KBM-7 (cell line): ENCODE results near the gene HPGDS.
"Not testable (repeated sequence)": the region's sequence is repeated elsewhere in the genome, so short reads cannot be mapped to it uniquely, and the experiment has no call there.

Experiments used
- DNase-seq: peaks from one replicate; pipeline ENCODE4 v3.0.0-alpha.2; 2015
- in situ Hi-C: fragments of 300-500 bp; cut with MboI; formaldehyde crosslinking; loops from 2 replicates; pipeline ENCODE4 v1.14.3; 2020; ENCODE audit warnings: low sequenced_read_pairs, low pct_unique_long_range_greater_than_20kb, mixed read lengths

Gene HPGDS

DNA sequence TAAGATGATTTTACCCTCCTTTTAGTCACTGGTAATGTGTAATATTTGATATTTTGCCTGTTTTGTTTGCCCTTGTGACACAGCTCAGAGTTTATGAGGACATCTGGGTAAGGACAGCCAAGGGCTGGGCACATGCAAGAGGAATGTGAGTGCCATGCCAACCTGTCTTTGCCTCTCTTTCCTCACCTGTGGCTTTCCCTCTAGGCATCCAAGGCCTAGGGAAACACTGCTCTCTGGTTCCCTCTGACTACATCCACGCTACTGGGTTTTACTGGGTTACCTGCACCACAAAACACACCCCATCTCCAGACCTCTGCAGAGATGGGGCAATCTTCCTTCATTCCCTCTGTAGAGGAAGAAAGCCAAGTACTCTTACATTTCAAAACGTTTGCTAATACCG, 7.7 kb downstream of the HPGDS start:
- no peak for DNase-seq
- in situ Hi-C loops: no loop called here

DNA sequence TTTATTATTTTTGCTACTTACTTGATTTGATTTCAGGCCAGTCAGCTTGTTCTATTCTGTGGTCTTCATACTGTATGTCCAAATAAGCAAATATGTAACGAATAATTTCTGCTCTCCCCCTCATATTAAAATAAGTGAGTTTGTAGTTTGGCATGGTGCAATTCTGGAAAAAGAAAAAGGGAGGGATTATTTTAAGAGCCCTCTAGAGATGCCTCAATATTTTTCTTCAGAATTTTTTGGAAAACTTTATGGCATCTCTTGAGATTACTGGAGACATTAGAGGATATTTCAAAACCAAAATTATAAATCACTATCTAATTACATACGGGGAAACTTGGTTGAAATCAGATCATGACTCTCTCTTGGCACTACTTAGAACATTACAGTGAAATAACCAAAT, 8.2 kb downstream of the HPGDS start:
- in situ Hi-C loops: no loop called here
- no peak for DNase-seq

DNA sequence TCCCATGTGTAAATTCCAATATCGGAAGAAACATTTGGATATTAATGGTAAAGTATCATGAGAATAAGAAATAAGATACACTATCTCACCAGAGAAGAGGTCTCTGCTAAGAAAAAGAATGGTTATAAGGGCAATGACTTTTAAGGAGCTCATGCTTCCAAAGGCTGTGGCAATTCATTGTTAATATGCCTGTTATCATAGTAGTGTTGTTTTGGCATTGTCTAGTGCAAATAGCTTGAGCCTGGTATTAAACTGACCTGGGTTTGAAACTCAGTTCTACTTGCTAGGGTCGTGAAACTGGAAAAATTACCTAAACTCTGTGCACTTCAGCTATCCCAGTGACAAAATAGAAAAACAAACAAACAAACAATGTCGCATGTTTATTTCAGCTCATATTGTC, 8.8 kb downstream of the HPGDS start:
- in situ Hi-C loops: no loop called here
- DNase-seq: no peak

DNA sequence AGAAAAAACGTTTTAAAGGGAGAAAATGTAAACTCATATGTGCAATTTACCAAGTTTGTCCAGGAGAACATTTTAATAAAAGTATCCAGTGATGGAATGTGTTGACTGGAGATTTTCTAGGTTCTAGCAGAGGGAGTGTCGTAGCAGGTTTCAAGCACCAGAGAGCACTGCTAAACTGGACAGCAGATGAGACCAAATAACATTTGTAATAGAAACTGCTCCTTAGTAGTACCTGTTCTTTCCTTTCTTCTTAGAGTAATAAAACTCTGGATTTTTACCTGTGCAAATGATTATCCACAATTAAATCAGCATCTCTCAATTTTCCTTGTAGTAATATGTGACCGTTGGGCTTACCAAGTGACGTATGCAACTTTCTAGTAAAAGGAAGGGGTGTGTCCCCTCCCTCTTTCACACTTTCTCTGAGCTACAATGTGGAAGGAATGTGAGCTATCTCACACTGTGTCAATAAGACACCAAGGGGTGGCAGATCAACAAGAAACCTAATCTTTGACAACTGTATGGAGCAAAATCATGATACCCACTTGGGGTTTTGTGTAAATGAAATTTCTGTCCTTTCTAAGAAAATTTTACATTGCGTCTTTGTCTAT, 9.5 kb downstream of the HPGDS start:
- in situ Hi-C loops: no loop called here
- no peak for DNase-seq

DNA sequence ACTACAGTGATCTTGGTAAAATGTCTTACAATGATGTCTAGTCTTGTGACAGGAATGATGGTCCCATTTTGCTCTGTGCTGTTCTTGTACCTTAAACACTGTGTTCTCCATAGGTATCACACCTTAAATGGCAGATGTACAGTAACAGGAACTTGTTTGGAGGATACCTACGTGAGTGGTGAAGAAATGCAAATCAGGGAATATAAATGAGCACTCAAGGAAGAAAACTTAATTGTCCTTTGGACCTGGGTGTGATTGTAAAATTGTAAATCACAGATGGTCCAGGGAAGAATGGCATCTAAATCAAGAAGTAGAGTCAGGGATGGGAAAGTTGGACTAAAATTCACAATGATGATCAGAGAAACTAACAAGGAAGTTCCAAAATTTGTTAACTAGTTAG, 12.7 kb downstream of the HPGDS start:
- in situ Hi-C loops: no loop called here
- no peak for DNase-seq

DNA sequence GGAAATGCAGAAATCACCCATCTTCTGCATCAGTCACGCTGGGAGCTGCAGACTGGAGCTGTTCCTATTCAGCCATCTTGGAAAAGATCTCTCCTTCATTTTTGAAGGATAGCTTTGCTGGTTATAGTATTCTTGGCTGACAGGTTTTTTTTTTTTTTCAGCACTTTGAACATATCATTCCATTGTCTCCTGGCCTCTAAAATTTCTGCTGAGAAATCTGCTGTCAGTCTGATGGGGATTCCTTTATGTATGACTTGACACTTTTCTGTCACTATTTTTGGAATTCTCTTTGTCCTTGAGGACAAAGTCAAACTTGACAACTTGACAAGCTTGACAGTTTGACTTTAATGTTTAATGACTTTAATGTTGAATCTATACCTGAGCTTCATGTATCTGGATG, 16.8 kb downstream of the HPGDS start:
- in situ Hi-C loops: no loop called here
- DNase-seq: no peak

DNA sequence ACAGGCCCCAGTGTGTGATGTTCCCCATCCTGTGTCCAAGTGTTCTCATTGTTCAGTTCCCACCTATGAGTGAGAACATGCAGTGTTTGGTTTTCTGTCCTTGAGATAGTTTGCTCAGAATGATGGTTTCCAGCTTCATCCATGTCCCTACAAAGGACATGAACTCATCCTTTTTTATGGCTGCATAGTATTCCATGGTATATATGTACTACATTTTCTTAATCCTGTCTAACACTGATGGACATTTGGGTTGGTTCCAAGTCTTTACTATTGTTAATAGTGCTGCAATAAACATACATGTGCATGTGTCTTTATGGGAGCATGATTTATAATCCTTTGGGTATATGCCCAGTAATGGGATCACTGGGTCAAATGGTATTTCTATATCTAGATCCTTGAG, 22.7 kb downstream of the HPGDS start:
- DNase-seq, in situ Hi-C loops: not testable (repeated sequence)

DNA sequence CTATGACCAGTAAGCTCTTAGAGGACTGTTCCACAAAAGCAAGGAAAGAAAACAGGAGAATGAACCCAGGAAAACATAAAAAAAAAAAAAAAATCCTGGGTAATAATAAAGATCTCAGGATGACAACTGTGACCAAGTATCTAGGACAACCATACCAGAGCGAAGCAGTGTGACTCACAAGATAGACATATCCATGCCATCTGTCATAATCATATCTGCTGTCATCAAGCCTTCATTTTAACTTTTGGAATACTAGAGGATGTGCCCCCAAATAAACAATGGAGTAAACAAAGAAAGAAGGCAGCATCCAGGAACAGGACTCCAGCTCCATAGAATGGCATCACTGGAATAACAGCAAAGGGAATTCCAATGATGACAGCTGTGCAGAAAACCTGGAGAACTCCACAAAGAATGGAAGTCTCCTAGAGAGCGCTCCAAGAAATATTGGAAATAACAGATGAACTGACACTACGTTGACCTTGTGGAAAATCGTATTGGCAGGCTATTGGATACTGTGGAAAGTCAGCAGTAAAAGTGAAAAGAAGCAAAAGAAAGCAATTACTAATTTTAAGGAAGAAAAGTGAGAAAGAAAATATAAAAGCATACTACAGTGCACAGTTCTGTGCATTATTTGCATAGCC, 35.3 kb downstream of the HPGDS start:
- no peak for DNase-seq
- in situ Hi-C loops: no loop called here

DNA sequence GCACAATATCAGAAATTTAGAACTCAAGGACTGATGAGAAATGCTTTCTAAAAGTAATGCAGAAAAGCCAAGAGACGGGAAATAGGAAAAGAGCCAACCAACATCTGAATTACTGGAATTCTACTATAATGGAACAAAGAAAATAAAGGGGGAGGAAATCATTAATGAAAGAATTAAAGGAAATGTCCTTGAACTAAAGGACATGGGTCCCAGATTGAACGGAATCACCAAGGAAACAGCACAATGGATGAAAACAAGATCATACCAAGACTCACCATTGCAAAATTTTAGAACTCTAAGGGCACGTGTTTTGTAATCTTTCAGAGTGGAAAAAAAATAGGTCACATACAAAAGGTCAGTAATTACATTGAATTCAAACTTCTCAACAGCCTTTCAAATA, 35.9 kb downstream of the HPGDS start:
- in situ Hi-C loops: no loop called here
- DNase-seq: no peak

DNA sequence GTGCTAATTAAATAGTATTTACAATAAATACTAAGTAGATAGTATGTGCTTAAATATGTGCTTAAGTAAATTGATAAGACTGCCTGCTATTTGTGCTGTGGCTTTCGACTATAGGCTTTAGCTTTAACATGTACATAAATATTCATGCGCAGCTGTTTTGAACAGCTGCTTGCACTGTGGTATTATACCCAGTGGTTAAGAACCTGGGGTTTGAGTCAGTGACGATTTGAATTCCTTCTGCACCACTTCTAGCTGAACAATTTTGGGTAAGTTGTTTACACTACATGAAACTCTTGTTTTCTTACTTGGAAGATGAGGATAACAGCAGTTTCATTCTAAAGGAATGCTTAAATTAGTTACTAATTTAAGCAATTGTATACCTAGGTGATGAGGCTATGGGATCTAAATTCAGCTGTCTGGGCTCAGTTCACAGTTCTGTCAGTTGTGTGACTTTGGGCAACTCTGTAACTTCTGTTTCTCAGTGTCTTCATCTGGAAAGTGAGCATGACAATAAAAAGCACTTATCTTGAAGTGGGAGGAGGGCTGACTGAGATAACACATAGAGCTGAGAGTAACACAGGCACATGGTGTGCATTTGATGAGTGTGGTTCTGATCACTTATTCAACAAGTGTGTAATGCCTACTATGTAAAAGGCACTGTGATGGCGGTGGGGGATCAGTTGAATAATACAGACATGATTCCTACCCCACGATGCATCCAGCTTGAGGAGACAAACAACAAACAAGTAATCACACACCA, 37.0 kb downstream of the HPGDS start:
- no peak for DNase-seq
- in situ Hi-C loops: no loop called here

DNA sequence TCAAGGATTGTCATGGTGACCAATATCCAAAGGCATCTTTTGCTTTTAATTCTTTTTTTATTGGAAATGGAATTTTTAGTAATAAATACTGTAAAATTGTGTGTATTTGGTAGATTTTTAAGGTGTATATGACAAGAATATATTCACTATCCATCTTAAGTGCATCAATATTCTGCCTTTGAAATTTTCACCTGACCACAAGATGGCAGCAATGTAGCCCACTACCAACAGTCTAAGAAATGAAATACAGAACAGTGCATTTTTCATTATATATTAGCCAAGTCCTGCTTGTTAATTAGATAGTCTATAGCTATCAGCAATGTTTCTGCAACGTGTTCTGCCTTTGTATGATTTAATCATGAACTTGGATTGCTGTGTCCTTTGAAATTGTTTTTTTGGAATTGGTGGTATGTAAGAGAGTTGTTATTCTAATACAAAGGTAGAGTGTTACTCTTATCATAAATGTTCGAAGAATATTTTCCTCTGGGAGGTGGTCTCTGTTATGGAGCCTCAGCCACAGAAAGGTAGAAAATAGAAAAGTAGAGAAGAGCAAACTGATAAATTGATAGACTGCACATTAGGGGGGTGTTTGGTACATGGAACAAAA, 38.2 kb downstream of the HPGDS start:
- in situ Hi-C loops: no loop called here
- DNase-seq: peak; percentile 57

DNA sequence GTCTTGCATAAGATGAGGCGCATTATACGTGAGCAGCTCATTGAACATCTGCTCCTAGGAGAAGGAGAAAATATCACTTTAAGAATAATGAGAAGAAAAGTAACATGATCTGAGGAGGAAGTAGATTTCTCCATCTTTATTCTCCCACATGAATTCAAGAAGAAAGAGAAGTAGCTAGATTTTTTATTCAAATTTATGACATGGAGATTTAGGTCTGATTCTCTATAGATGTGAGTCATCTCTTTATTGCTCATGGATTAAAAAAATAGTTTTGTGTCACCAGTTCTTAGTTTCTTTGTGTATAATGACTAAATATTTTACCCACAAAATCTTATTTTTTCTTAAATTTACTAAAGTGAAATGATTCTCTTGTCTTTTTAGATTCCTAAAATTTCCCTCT, 40.4 kb downstream of the HPGDS start:
- in situ Hi-C loops: no loop called here
- DNase-seq: no peak

DNA sequence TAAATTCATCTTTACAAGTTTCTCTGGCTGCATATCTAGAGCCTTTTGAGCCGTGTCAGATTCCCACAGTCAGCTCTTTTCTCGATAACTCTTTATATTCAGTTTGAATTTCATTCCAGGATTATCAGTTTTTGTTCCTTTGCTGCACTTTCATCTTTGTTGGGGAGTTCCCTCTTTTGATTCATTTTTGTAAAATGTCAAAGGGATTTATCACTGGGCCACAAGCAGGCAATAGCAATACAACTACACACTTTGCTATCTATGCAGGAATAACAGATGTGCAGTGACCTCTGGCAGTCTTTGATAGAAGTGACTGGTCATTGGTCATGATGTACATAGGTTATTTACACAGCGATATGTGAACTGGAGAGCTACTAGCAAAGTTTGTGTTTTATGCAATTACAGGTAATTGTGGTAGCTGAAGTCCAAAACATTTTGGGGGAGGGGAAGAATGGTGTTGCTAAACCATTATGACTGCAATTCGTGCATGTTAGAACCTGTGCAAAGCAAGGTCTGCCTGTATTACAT, 43.8 kb downstream of the HPGDS start:
- DNase-seq: no peak
- in situ Hi-C loops: no loop called here

DNA sequence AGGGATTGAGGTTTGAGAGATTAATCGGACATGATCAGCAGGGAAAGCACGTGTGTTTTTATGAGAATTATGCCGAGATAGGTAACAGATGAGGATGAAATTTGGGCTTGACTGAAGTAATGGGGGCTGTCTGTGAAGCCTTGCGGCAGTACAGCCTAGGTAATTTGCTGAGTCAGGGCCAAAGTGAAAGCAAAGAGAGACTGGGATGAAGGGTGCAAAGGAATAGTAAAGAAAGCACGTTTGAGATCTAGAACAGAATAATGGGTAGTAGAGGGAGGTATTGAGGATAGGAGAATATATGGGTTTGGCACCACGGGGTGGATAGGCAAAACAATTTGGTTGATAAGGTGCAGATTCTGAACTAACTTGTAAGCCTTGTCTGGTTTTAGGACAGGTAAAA, 47.2 kb downstream of the HPGDS start:
- DNase-seq, in situ Hi-C loops: not testable (repeated sequence)

DNA sequence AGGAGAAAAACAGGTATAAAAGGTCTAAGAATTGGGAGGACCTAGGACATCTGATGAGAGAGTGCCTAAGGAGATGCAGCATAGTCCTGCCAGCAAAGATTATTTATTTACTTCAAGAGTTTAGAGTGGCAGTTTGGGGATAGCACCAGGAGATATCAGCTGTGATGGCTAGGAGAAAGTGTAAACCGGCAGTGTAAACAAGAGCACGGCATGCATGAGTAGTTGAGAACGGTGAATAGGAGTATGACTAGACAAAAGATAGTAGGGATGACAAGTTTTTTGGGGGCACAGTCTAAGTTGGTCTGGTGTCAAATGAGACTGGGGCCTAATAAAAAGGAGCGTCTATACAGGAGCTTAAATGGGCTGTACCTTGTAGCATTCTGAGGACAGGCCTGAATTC, 48.7 kb downstream of the HPGDS start:
- DNase-seq, in situ Hi-C loops: not testable (repeated sequence)

DNA sequence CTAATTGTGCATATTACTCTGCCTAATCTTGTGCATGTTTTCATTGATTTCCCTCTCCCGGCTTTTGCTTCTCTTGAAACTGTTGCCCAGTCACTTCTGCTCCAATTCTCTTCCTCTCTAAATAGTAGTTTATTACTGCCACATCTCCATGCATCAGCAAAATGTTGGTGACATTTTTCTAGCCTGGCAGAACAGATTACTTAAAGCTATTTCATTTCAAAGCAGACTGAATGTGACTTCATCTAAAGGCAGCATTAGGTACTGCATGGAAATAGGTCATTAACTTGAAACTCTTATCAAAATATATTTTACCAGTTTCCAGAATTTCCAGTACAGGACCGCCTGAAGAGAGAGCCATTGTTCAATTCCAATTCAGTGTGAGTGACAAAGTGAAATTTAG, 52.4 kb downstream of the HPGDS start:
- in situ Hi-C loops: no loop called here

DNA sequence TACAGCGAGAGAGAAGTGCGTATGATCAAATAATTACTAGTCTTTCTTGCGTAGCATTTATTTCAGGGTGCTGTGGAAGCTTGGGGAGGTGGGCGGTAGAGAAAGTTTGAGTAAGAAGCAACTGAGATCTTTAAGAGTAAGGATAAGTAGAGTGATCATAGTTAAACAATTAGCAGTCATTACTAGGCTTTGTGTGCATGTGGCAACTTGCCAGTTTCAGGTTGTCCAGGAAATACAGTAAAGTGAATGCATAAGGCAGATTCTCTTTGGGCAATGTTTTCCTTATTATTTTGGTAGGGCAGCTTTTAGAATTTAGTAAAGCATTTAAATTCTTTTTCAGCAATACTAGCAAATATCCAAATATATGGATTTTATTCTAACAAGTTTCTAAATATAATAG, 57.0 kb downstream of the HPGDS start:
- no peak for DNase-seq
- in situ Hi-C loops: no loop called here

More for the DNA sequence above, 52.4 kb downstream of the HPGDS start:
- no peak for DNase-seq

DNA sequence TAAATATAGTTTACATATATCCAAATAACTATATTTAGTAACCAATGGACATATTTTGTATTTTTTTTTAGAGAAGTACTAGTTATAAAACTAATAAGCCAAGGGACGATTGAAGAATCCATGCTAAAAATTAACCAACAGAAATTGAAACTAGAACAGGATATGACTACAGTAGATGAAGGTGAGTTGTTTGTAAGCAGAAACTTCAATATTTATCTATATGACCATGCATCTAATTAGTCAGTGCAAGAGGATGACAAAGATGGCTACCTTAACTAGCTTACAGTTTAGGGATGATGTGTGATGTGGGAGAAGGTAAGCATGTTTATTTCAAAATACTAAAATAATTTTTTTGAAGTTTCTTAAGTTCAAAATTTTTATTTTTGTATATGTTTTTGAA, 57.7 kb downstream of the HPGDS start:
- DNase-seq: no peak
- in situ Hi-C loops: no loop called here

DNA sequence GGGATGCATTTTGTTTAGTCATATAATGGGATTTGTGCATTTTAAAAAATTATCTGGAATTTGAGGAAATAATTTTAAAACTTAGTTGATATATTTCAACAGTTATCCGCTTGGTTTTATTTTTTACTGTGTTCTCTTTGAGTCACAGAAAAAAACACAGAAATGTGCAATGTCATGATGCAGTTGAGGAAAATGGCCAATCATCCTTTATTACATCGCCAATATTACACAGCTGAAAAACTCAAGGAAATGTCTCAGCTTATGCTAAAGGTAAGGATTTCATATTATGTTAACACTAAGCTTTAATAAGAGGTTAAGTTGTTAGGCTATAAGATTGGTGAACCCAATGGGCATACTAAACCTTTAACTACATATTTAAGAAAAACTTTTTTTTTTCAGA, 63.9 kb downstream of the HPGDS start:
- in situ Hi-C loops: no loop called here
- DNase-seq: no peak

DNA sequence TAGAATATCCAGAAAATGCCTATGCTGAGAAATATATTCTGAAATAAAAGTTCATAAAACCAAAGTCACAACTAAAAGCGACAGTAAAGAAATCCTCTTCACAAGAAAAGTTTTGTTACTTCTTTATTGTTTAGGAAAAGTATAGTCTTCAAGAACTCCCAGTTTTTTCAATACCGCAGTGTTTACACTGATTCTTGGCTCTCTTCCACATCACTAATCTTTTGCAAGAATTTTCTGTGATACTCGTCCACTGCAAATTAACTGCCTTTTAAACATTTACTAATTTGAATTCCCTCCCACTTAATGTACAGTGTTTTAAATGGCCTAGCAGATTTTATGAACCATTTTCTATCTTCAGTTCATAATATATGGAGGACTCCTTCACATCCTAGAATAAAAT, 65.1 kb downstream of the HPGDS start:
- DNase-seq: no peak

More for the DNA sequence above, 65.1 kb downstream of the HPGDS start:
- in situ Hi-C loops: no loop called here
